ENCODE measurements around the gene MSRB1. TPM values are rescaled to one million over a fixed set of nuclear protein-coding genes. Genes with fewer than 3 reads are reported as not detected.
"Not testable (repeated sequence)": the region's sequence is repeated elsewhere in the genome, so short reads cannot be mapped to it uniquely, and the experiment has no call there.

Gene MSRB1
- total and polyA plus RNA-seq, 4 donors = 10.0 to 25.8 (median 17.4) TPM

GRCh38 chr16:1961651-1962067 lies 18.7 kb upstream of the MSRB1 start:
- no peak overlapping the region for H3K4me3 ChIP-seq (ENCODE audit: low read depth, low read length)
- WGBS (ENCODE audit: insufficient coverage) = 54% methylated on average over 3 of the region's 6 CpGs
- H3K27me3 ChIP-seq (ENCODE audit: control insufficient read depth, insufficient read depth, low read length) = no peaks in the 10 kb centered on the region
- H3K27ac ChIP-seq (ENCODE audit: low read depth, low read length) = no peak overlapping the region
- peaks cover 31% of the 10 kb centered on the region for H3K36me3 ChIP-seq (ENCODE audit: control insufficient read depth, insufficient read depth, low read length)
- H3K4me1 ChIP-seq (ENCODE audit: control insufficient read depth, insufficient read depth, low read length) = peaks cover 53% of the 10 kb centered on the region
- no peak for DNase-seq (ENCODE audit: low read depth in 4 of 6, low spot score in 6 of 6)
- H3K9me3 ChIP-seq (ENCODE audit: control insufficient read depth, insufficient read depth, low read length) = no peaks in the 10 kb centered on the region

- H3K4me1 ChIP-seq (ENCODE audit: control insufficient read depth, insufficient read depth, low read length) = peaks cover 50% of the 10 kb centered on the region
- no peak for DNase-seq (ENCODE audit: low read depth in 4 of 6, low spot score in 6 of 6)
Observed at GRCh38 chr16:1960665-1961630, 17.9 kb upstream of the MSRB1 start.

GRCh38 chr16:1959269-1960039 lies 16.5 kb upstream of the MSRB1 start, which contains the start of gene NDUFB10:
Gene NDUFB10, plus strand, starts transcription at chr16:1959538. Its CDS starts 87 bp downstream, at chr16:1959625.
- H3K4me1 ChIP-seq (ENCODE audit: control insufficient read depth, insufficient read depth, low read length) = peaks cover 42% of the 10 kb centered on the region
- WGBS (ENCODE audit: insufficient coverage) = under 1% methylated on average over 79 of the region's 79 CpGs
- H3K4me3 ChIP-seq (ENCODE audit: low read depth, low read length) = peak within 1 kb of the TSS; percentile 85
- DNase-seq (ENCODE audit: low read depth in 4 of 6, low spot score in 6 of 6) = peak in 4 of 6 donors; percentile 68 to 95 (median 84)
- no peaks in the 10 kb centered on the region for H3K9me3 ChIP-seq (ENCODE audit: control insufficient read depth, insufficient read depth, low read length)
- no peaks in the 10 kb centered on the region for H3K27me3 ChIP-seq (ENCODE audit: control insufficient read depth, insufficient read depth, low read length)
- H3K36me3 ChIP-seq (ENCODE audit: control insufficient read depth, insufficient read depth, low read length) = peaks cover 25% of the 10 kb centered on the region
- H3K27ac ChIP-seq (ENCODE audit: low read depth, low read length) = peak within 1 kb of the TSS; percentile 40

More at GRCh38 chr16:1960665-1961630, 17.9 kb upstream of the MSRB1 start:
- Histone ChIP-seq H3K36me3 (ENCODE audit: control insufficient read depth, insufficient read depth, low read length) (peaks cover 28% of the 10 kb centered on the region), H3K27me3 (ENCODE audit: control insufficient read depth, insufficient read depth, low read length) (no peaks in the 10 kb centered on the region), H3K9me3 (ENCODE audit: control insufficient read depth, insufficient read depth, low read length) (no peaks in the 10 kb centered on the region), H3K4me3 (ENCODE audit: low read depth, low read length) (peak overlapping the region; percentile 85), H3K27ac (ENCODE audit: low read depth, low read length) (no peak overlapping the region)
- WGBS (ENCODE audit: insufficient coverage) = 57% methylated on average over 16 of the region's 20 CpGs

- Histone ChIP-seq H3K4me3 (ENCODE audit: low read depth, low read length) (peak overlapping the region; percentile 21), H3K4me1 (ENCODE audit: control insufficient read depth, insufficient read depth, low read length) (peaks cover 38% of the 10 kb centered on the region), H3K27me3 (ENCODE audit: control insufficient read depth, insufficient read depth, low read length) (no peaks in the 10 kb centered on the region), H3K36me3 (ENCODE audit: control insufficient read depth, insufficient read depth, low read length) (peaks cover 21% of the 10 kb centered on the region), H3K27ac (ENCODE audit: low read depth, low read length) (no peak overlapping the region), H3K9me3 (ENCODE audit: control insufficient read depth, insufficient read depth, low read length) (no peaks in the 10 kb centered on the region)
- 36% methylated on average over 11 of the region's 14 CpGs for WGBS (ENCODE audit: insufficient coverage)
- no peak for DNase-seq (ENCODE audit: low read depth in 4 of 6, low spot score in 6 of 6)
Observed at GRCh38 chr16:1958715-1959268, 15.8 kb upstream of the MSRB1 start.

GRCh38 chr16:1958143-1958491 lies 15.1 kb upstream of the MSRB1 start:
- WGBS (ENCODE audit: insufficient coverage) = 61% methylated on average over 30 of the region's 30 CpGs
- H3K27me3 ChIP-seq (ENCODE audit: control insufficient read depth, insufficient read depth, low read length); H3K9me3 ChIP-seq (ENCODE audit: control insufficient read depth, insufficient read depth, low read length); DNase-seq (ENCODE audit: low read depth in 4 of 6, low spot score in 6 of 6); H3K27ac ChIP-seq (ENCODE audit: low read depth, low read length); H3K4me3 ChIP-seq (ENCODE audit: low read depth, low read length): not testable (repeated sequence)
- Histone ChIP-seq H3K4me1 (ENCODE audit: control insufficient read depth, insufficient read depth, low read length) (peaks cover 31% of the 10 kb centered on the region), H3K36me3 (ENCODE audit: control insufficient read depth, insufficient read depth, low read length) (peaks cover 16% of the 10 kb centered on the region)

- peaks cover 26% of the 10 kb centered on the region for H3K4me1 ChIP-seq (ENCODE audit: control insufficient read depth, insufficient read depth, low read length)
- not testable (repeated sequence) for H3K4me3 ChIP-seq (ENCODE audit: low read depth, low read length); DNase-seq (ENCODE audit: low read depth in 4 of 6, low spot score in 6 of 6); H3K27ac ChIP-seq (ENCODE audit: low read depth, low read length); H3K9me3 ChIP-seq (ENCODE audit: control insufficient read depth, insufficient read depth, low read length); H3K27me3 ChIP-seq (ENCODE audit: control insufficient read depth, insufficient read depth, low read length)
- WGBS (ENCODE audit: insufficient coverage) = 92% methylated on average over 18 of the region's 22 CpGs
- peaks cover 11% of the 10 kb centered on the region for H3K36me3 ChIP-seq (ENCODE audit: control insufficient read depth, insufficient read depth, low read length)
Observed at GRCh38 chr16:1957434-1958142, 14.6 kb upstream of the MSRB1 start.

GRCh38 chr16:1953734-1954133 lies 10.7 kb upstream of the MSRB1 start:
- DNase-seq (ENCODE audit: low read depth in 4 of 6, low spot score in 6 of 6) = no peak
- no peaks in the 10 kb centered on the region for H3K9me3 ChIP-seq (ENCODE audit: control insufficient read depth, insufficient read depth, low read length)
- H3K36me3 ChIP-seq (ENCODE audit: control insufficient read depth, insufficient read depth, low read length) = no peaks in the 10 kb centered on the region
- H3K27ac ChIP-seq (ENCODE audit: low read depth, low read length) = no peak overlapping the region
- no peak overlapping the region for H3K4me3 ChIP-seq (ENCODE audit: low read depth, low read length)
- H3K27me3 ChIP-seq (ENCODE audit: control insufficient read depth, insufficient read depth, low read length) = no peaks in the 10 kb centered on the region
- peaks cover 2% of the 10 kb centered on the region for H3K4me1 ChIP-seq (ENCODE audit: control insufficient read depth, insufficient read depth, low read length)
- 92% methylated on average over 19 of the region's 22 CpGs for WGBS (ENCODE audit: insufficient coverage)

GRCh38 chr16:1950559-1950958 lies 7.6 kb upstream of the MSRB1 start:
- peaks cover 3% of the 10 kb centered on the region for H3K36me3 ChIP-seq (ENCODE audit: control insufficient read depth, insufficient read depth, low read length)
- no peak overlapping the region for H3K27ac ChIP-seq (ENCODE audit: low read depth, low read length)
- WGBS (ENCODE audit: insufficient coverage) = 87% methylated on average over 19 of the region's 19 CpGs
- no peaks in the 10 kb centered on the region for H3K27me3 ChIP-seq (ENCODE audit: control insufficient read depth, insufficient read depth, low read length)
- no peak for DNase-seq (ENCODE audit: low read depth in 4 of 6, low spot score in 6 of 6)
- no peaks in the 10 kb centered on the region for H3K9me3 ChIP-seq (ENCODE audit: control insufficient read depth, insufficient read depth, low read length)
- H3K4me1 ChIP-seq (ENCODE audit: control insufficient read depth, insufficient read depth, low read length) = no peaks in the 10 kb centered on the region
- no peak overlapping the region for H3K4me3 ChIP-seq (ENCODE audit: low read depth, low read length)

GRCh38 chr16:1950047-1950446 lies 7.0 kb upstream of the MSRB1 start:
- Histone ChIP-seq H3K9me3 (ENCODE audit: control insufficient read depth, insufficient read depth, low read length) (no peaks in the 10 kb centered on the region), H3K4me3 (ENCODE audit: low read depth, low read length) (no peak overlapping the region), H3K27ac (ENCODE audit: low read depth, low read length) (no peak overlapping the region), H3K36me3 (ENCODE audit: control insufficient read depth, insufficient read depth, low read length) (peaks cover 3% of the 10 kb centered on the region), H3K27me3 (ENCODE audit: control insufficient read depth, insufficient read depth, low read length) (no peaks in the 10 kb centered on the region), H3K4me1 (ENCODE audit: control insufficient read depth, insufficient read depth, low read length) (no peaks in the 10 kb centered on the region)
- WGBS (ENCODE audit: insufficient coverage) = 74% methylated on average over 7 of the region's 7 CpGs
- no peak for DNase-seq (ENCODE audit: low read depth in 4 of 6, low spot score in 6 of 6)
